Right cardiac atrium (tissue), 5 donors: ENCODE measurements around the gene EEPD1. TPM values are rescaled to one million over a fixed set of nuclear protein-coding genes. Genes with fewer than 3 reads are reported as not detected.
A peak's percentile ranks its signal among the peaks of the same experiment; 100 is the strongest.

ENCODE experiments used
- ATAC-seq, 2 donors: fragments of 200-7000 bp; cut with Tn5 transposase; one replicate each; pipeline versions ENCODE4 v1.8.0 to v1.9.1; 2020; ENCODE audit warnings: moderate library complexity in 2 of 2, mild to moderate bottlenecking in 1 of 2
- DNase-seq, 3 donors: peaks; one replicate each; pipeline ENCODE4 v3.0.0-alpha.2; 2020
- H3K27ac ChIP-seq: one replicate; pipeline ENCODE4 v1.5.1; 2013; ENCODE audit warnings: mild to moderate bottlenecking, low read length, control low read depth, moderate library complexity
- H3K27me3 ChIP-seq: one replicate; pipeline ENCODE4 v1.6.1; 2013; ENCODE audit not compliant: control insufficient read depth, insufficient read depth
- H3K4me1 ChIP-seq: one replicate; pipeline ENCODE4 v1.6.1; 2013; ENCODE audit warnings: low read length; ENCODE audit not compliant: control insufficient read depth, insufficient read depth
- H3K4me3 ChIP-seq: one replicate; pipeline ENCODE4 v1.5.1; 2013; ENCODE audit warnings: low read length, control low read depth
- H3K9me3 ChIP-seq: one replicate; pipeline ENCODE4 v1.6.1; 2013; ENCODE audit warnings: low read length; ENCODE audit not compliant: control insufficient read depth
- WGBS: extraction: QIAGEN DNeasy Blood & Tissue Kit; methylation state at CpG from one replicate; pipeline ENCODE4 v1.1.7; 2013; 5-methylcytosine and 5-hydroxymethylcytosine counted together
- intact Hi-C, 4 donors: fragments of 100-400 bp; cut with DNase I; formaldehyde crosslinking; loops; one replicate each; pipeline versions ENCODE4 v1.11.0 to v1.14.0; 2022 to 2023
- polyA plus RNA-seq: library from polyadenylated mRNA; stranded (reverse); fragments of 200-250 nt; gene quantifications from one replicate; pipeline ENCODE4 v1.2.3, GENCODE V29; 2013
- total RNA-seq, 4 donors: library from RNA; stranded (reverse); fragmentation: NEBNext Ultra II Directional; extraction: Animal tissue kit (Norgen Biotek cat#: 25700); gene quantifications; one replicate each; pipeline ENCODE4 v1.2.1, GENCODE V29; 2021
- donor health status: healthy with polysubstance abuse.
- donor health status: DM: no; HTN: yes; CAD: no.
- donor health status: DM: no; HTN: no; CAD: no.
- donor health status: DM: no; HTN: yes; CAD: no; lungs with severe emphysema.
- donor health status: DM: yes; HTN: yes; CAD: no.

Gene EEPD1
- total and polyA plus RNA-seq, 5 donors = 3.0 to 7.8 (median 4.4) TPM

DNA sequence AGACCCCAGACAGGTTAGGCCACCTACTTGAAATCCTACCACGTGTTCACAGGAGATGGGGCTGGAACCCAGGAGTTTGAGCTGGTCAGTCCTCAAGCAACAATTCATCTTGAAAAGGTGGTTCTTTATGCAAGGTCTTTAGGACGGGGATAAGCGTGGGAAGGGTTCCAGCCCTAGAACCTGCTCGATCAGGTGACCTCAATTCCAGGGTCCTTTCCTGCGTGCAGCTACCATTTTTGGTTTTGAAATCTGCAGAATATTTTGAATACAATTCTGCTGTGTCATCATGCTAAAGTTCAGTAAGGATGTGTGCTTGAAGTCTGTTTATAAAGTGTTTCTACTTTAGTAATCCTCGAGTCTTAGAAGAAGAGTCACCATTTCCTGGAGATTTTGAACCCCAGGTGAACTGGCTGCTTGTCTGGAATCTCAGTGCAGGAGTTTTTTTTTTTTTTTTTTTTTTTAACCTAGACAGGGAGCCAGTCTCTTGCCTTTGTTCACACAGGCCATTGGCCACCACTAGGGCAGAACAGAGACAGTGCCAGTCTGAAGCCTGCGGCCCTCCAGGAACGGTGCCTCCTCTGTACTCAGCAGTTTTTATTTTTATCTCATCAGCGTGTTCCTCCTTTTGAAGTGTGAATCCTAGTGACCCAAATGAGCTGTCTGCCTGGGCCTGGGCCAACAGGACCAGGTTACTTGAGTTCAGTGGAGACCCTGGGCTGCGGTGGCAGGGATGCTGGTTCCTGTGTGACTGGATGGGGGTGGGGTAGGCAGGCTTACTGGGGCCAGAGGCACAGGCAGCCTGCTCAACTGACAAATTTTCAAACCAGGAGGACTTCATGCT, 54.6 kb downstream of the EEPD1 start:
- H3K4me1 ChIP-seq = peaks cover 19% of the 10 kb centered on the region
- DNase-seq = peak; percentile 43 to 79 (median 78)
- H3K27me3 ChIP-seq = no peaks in the 10 kb centered on the region
- intact Hi-C loops = loop anchor here in 1 of 4 donors (5.0 kb wide), 1 partner anchor 50 kb away; no protein-coding TSS in a partner anchor
- H3K4me3 ChIP-seq = no peak overlapping the region
- no peaks in the 10 kb centered on the region for H3K9me3 ChIP-seq
- WGBS = 54% methylated on average over 10 of the region's 10 CpGs
- H3K27ac ChIP-seq = no peak overlapping the region
- ATAC-seq = peak; percentile 85

DNA sequence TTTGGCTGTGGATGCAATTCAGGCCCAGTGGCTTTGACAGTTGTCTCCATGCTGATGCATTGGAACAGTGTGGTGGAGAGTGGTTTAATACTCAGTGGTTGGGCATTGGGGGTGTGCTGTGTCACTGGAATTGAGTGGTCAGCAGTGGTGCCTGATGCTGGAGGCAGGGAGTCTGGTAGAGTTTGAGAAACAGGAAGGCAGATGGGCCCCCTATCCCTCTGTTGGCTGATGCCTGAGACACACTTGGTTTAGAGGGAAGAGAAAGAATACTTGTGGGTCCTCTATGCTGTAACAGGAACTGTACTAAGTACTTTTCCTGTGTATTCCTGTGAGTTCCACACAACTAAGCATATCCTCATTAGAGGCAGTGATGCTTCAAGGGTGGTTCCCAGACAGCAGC, 55.4 kb downstream of the EEPD1 start:
- peak in 1 of 2 donors; percentile 20 for ATAC-seq
- H3K9me3 ChIP-seq = no peaks in the 10 kb centered on the region
- H3K4me3 ChIP-seq = no peak overlapping the region
- no peak overlapping the region for H3K27ac ChIP-seq
- intact Hi-C loops = loop anchor here in 1 of 4 donors (5.0 kb wide), 1 partner anchor 51 kb away; no protein-coding TSS in a partner anchor
- H3K4me1 ChIP-seq = peaks cover 14% of the 10 kb centered on the region
- H3K27me3 ChIP-seq = no peaks in the 10 kb centered on the region
- no peak for DNase-seq

DNA sequence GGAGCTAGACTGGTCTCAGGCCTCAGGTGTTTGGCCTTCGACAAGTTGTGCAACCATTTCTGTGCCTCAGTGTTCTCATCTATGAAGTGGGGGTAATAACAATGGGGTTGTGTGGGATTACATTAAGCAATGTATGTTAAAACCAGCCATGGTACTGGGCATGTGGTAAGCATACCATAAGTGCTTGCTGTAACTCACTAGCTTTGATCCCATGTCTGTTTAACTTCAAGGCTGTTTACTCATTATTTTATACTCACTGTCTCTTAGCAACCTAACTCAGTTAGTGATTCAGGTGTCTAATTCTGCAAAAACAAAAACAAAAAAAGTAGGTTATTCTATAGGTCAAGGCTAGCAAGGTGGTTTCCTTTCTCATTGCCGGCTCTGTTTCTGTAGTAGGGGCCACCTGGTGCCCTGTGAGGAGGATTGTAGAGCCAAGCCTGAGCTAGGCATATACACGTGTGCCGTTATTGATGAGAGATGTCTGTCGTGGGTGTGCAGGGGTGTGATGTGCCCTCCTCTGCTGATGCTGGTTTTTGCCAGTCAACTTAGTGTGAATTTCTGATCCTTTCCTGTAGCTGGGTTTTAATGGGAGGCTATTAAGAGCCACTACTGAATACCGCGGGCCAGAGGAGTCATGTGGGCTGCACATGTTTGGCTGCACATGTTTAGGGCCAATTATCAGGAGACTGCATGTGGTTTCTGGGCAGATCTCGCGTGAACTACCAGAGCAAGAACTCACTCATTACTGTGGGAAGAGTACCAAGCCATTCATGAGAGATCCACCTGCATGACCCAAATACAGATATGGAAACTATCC, 56.2 kb downstream of the EEPD1 start:
- WGBS = 82% methylated on average over 9 of the region's 9 CpGs
- Histone ChIP-seq H3K4me3 (no peak overlapping the region), H3K27me3 (no peaks in the 10 kb centered on the region), H3K4me1 (peaks cover 14% of the 10 kb centered on the region), H3K27ac (no peak overlapping the region), H3K9me3 (no peaks in the 10 kb centered on the region)
- intact Hi-C loops = loop anchor here in 1 of 4 donors (5.0 kb wide), 1 partner anchor 52 kb away; no protein-coding TSS in a partner anchor
- no peak for ATAC-seq
- DNase-seq = no peak

DNA sequence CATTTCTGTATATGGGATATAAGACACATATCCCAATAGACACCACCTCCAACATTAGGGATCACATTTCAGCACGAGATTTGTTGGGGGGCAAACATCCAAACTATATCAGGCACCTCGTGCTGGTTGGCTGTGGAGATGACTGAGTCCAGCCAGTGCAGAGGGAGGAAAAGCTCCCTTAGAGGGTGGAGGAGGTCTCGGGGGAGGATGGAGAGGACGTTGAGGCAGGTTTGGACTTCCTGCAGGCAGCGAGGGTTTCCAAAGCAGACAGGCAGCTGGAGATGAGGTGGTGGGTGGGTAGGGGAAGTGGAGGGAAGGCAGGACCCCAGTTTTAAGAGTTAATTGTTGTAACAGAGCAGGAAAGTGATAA, 56.7 kb downstream of the EEPD1 start:
- DNase-seq = no peak
- intact Hi-C loops = loop anchor here in 1 of 4 donors (5.0 kb wide), 1 partner anchor 52 kb away; no protein-coding TSS in a partner anchor
- H3K27me3 ChIP-seq = no peaks in the 10 kb centered on the region
- ATAC-seq = no peak
- no peaks in the 10 kb centered on the region for H3K9me3 ChIP-seq
- H3K4me3 ChIP-seq = no peak overlapping the region
- WGBS = 41% methylated on average over 5 of the region's 5 CpGs
- peaks cover 14% of the 10 kb centered on the region for H3K4me1 ChIP-seq
- no peak overlapping the region for H3K27ac ChIP-seq

DNA sequence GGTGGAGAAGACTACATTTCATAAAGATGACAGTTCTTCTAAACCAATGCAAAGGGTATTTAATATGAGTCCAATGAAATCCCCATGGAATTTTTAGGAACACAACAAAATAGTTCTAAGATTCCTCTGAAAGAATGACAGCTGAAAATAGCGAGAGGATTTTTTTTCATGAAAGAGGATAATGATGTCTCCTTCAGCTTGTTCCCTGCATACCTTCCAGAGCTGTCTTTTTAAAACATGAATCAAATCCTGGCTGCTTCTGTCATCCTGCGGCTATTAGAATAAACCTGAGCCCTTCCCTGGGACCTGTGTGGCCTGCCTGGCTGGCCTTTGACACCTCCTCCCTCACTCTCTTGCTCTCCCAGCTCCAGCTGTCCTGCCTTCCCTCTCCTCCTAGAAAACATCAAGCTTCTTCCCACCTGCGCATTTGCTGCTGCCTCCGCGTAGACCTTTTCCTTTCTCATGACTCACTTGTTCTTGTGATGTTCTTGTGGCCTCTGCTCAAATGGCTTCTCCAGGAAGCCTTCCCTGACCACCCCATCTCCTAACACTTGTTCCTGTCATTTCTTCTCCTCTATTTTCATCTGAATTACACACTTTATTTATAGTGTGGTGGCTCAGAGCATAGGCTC, 57.4 kb downstream of the EEPD1 start:
- DNase-seq = no peak
- H3K27ac ChIP-seq = no peak overlapping the region

DNA sequence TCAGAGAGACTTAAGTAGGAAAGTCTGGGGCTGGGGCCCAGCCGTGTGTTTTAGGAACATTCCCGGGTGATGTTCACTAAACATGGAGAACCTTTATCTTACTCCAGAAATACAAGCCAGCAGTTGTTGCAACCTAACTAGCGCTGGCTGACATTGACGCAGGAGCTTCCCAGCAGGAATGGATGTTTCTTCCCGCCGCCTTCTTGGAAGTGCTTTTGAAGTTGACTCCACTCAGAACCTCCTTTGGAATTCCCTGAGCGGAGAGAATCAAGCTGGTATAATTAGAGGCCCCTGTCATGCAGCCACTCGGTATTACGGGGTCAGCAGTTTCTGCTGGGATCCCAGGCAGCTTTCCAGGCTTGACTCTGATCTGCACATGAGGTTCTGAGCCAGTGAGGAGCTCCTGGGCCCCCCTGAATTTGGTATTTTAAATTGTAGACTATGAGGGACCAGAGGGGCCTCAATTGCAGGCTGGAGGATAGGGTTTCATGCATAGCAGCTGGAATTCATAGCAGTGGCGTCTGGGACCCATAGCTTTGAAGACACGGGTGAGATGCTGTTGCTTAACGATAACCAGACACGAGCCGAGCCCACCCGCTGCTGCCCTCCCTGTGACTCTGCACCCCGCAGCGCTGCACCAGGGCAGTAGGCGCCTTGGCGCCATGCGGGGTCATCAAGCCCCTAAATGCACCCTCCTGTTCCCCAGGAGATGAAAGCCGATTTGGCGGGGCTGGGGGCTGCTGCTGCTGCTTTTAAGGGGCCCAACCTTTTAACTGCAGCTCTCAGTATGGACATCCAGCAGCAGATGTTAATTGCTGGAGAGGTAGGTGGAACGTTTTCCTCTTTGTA, 61.8 kb downstream of the EEPD1 start:
- Histone ChIP-seq H3K4me3 (no peak overlapping the region), H3K9me3 (no peaks in the 10 kb centered on the region), H3K27ac (no peak overlapping the region), H3K4me1 (peaks cover 2% of the 10 kb centered on the region), H3K27me3 (no peaks in the 10 kb centered on the region)
- intact Hi-C loops = no loop called here
- peak in 1 of 2 donors; percentile 62 for ATAC-seq
- peak in 1 of 3 donors; percentile 37 for DNase-seq
- WGBS = 71% methylated on average over 23 of the region's 23 CpGs

More for the DNA sequence above, 57.4 kb downstream of the EEPD1 start:
- peaks cover 12% of the 10 kb centered on the region for H3K4me1 ChIP-seq
- no peak for ATAC-seq
- intact Hi-C loops = no loop called here
- H3K9me3 ChIP-seq = no peaks in the 10 kb centered on the region
- 78% methylated on average over 5 of the region's 5 CpGs for WGBS
- no peak overlapping the region for H3K4me3 ChIP-seq
- no peaks in the 10 kb centered on the region for H3K27me3 ChIP-seq

DNA sequence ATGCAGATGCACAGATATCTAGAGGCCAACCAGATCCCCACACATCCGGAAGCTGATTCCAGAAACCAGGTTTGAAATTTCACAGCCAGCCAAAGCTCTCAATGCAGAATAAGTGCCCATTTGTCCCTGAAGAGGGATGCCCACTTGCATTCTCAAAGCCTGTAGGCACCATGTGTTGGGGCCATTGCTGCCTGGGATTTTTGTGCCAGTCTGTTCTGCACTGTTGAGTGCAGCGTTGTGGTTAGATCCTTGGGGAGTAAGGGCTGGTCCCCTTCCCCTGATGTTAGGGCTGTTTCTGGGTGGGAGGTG, 62.4 kb downstream of the EEPD1 start:
- ATAC-seq (no peak), DNase-seq (no peak)
- H3K4me3 ChIP-seq = no peak overlapping the region
- 93% methylated on average over 2 of the region's 2 CpGs for WGBS
- H3K9me3 ChIP-seq = no peaks in the 10 kb centered on the region
- H3K27ac ChIP-seq = no peak overlapping the region
- no peaks in the 10 kb centered on the region for H3K27me3 ChIP-seq
- H3K4me1 ChIP-seq = peaks cover 2% of the 10 kb centered on the region
- intact Hi-C loops = no loop called here

DNA sequence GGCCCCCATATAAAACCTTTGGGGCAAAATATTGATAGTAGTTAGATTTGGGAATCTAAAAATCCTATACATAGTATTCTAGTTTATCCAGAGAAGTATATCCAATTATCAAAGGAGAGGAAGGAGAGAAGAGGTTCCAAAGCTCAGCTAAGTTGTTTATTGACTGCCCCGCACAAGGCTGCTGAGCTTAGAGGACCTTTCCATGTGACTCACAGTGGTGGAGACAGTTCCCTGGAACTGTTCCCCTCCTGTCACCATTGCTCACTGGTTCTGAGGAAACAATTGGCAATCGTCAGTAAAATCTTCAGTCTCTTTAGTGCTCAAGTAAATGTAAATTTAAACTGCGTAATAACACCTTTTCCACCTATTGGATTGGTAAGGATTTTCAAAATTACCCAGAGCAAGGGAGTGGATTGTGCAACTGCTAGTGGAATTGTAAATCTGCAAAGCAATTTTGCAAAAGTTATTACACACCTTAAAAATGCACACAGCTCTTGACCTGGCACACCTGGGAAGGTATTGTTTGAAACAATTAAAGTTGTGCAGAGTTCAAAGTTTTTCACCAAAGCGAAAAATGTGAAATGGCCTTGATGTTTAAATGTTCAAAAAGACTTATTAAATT, 63.1 kb downstream of the EEPD1 start:
- WGBS = 78% methylated on average over 4 of the region's 4 CpGs
- H3K9me3 ChIP-seq = no peaks in the 10 kb centered on the region
- peaks cover 2% of the 10 kb centered on the region for H3K4me1 ChIP-seq
- ATAC-seq (peak; percentile 80 to 86), DNase-seq (peak in 1 of 3 donors; percentile 32)
- H3K27me3 ChIP-seq = no peaks in the 10 kb centered on the region
- H3K4me3 ChIP-seq = no peak overlapping the region
- intact Hi-C loops = no loop called here
- no peak overlapping the region for H3K27ac ChIP-seq

DNA sequence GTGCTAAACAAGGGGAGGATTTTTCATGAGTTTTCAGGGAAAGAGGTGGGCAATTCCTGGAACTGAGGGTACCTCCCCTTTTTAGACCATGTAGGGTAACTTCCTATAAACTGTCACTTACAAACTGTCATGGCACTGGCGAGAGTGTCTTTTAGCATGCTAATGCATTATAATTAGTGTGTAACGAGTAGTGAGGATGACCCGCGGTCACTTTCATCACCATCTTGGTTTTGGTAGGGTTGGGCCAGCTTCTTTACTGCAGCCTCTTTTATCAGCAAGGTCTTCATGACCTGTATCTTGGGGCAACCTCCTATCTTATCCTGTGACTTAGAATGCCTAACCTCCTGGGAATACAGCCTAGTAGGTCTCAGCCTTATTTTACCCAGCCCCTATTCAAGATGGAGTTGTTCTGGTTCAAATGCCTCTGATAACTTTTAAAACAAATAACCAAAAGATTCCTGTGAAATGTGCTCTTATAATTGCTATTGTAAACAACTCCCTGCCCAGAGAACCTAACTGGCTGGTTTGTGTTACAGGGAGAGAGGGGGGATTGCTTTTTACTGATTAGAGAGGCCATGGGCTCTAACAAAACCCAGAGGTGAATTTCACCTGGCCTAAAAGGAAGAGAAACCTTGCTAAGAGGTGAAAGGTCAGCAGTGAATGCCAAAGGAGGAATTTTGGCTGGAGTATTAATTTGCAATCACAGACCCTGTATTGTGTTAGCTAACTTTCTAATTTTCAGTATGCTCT, 64.3 kb downstream of the EEPD1 start:
- no peak for DNase-seq
- no peaks in the 10 kb centered on the region for H3K27me3 ChIP-seq
- H3K4me1 ChIP-seq = peaks cover 2% of the 10 kb centered on the region
- H3K27ac ChIP-seq = no peak overlapping the region
- H3K4me3 ChIP-seq = no peak overlapping the region
- no peaks in the 10 kb centered on the region for H3K9me3 ChIP-seq
- intact Hi-C loops = no loop called here
- 91% methylated on average over 4 of the region's 4 CpGs for WGBS
- no peak for ATAC-seq

DNA sequence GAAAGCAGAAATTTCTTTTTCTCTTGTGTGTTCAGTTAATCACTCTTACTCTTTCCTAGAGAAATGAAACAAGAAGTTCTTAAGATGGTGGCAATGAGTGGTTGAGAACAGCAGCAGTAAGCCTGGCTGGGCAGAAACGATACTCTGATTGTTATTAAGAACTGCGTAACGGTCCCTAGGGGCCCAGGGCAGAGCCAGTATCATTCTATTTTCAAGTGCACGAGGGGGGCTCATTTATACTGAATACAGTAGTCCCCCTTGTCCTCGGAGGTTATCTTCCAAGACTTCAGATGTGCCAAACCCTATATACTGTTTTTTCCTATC, 64.9 kb downstream of the EEPD1 start:
- Histone ChIP-seq H3K27ac (no peak overlapping the region), H3K27me3 (no peaks in the 10 kb centered on the region), H3K4me1 (peaks cover 2% of the 10 kb centered on the region), H3K4me3 (no peak overlapping the region), H3K9me3 (no peaks in the 10 kb centered on the region)
- ATAC-seq (no peak), DNase-seq (no peak)
- intact Hi-C loops = no loop called here
- 71% methylated on average over 5 of the region's 5 CpGs for WGBS
